GM12875 (cell line): Measurements from ENCODE around the gene PITPNB.

Experiments used
- H3K4me3 ChIP-seq: one replicate; pipeline ENCODE4 v1.5.1; 2011; ENCODE audit warnings: low read depth, low read length, control low read depth
- CTCF ChIP-seq: IDR thresholded peaks from 2 replicates; pipeline ENCODE4 v1.5.1; 2011; ENCODE audit warnings: low read depth, mild to moderate bottlenecking, control low read depth, inconsistent platforms, low read length, moderate library complexity, borderline replicate concordance; ENCODE audit not compliant: insufficient read depth

The PITPNB gene

GRCh38 chr22:27803841-27804415 lies 115.1 kb downstream of the PITPNB start:
- TF ChIP-seq CTCF, result no peak
- H3K4me3 ChIP-seq, result no peak overlapping the region

- no peak for TF ChIP-seq CTCF
- H3K4me3 ChIP-seq, result no peak overlapping the region
Measured at GRCh38 chr22:27802346-27803073, 116.5 kb downstream of the PITPNB start.
